Left cardiac atrium (tissue), 4 donors: ENCODE data around the gene NDEL1. TPM values are rescaled to one million over a fixed set of nuclear protein-coding genes. Genes with fewer than 3 reads are reported as not detected.
"Not testable (repeated sequence)": the region's sequence is repeated elsewhere in the genome, so short reads cannot be mapped to it uniquely, and the experiment has no call there.

Experiments used
- ATAC-seq, 2 donors: fragments of 200-7000 bp; cut with Tn5 transposase; one replicate each; pipeline ENCODE4 v1.9.1; 2020; ENCODE audit warnings: mild to moderate bottlenecking in 2 of 2, moderate library complexity in 2 of 2
- DNase-seq: peaks from one replicate; pipeline ENCODE4 v3.0.0-alpha.2; 2020
- intact Hi-C, 2 donors: fragments of 100-400 bp; cut with DNase I; formaldehyde crosslinking; loops; one replicate each; pipeline versions ENCODE4 v1.14.1 to v1.15.1; 2022 to 2023
- long read RNA-seq: library from polyadenylated mRNA; unstranded; transcript quantifications from one replicate; pipeline ENCODE4 v2.0.0, GENCODE V29; 2021
- total RNA-seq, 2 donors: library from RNA; stranded (reverse); fragmentation: NEBNext Ultra II Directional; extraction: Animal tissue kit (Norgen Biotek cat#: 25700); gene quantifications; one replicate each; pipeline ENCODE4 v1.2.1, GENCODE V29; 2021
- donor health status: DM: no; HTN: yes; CAD: no.
- donor health status: DM: no; HTN: yes; CAD: no; lungs with severe emphysema.
- donor health status: DM: yes; HTN: yes; CAD: no.
- donor health status: Dilated cardiomyopathy.

NDEL1 gene, protein sequence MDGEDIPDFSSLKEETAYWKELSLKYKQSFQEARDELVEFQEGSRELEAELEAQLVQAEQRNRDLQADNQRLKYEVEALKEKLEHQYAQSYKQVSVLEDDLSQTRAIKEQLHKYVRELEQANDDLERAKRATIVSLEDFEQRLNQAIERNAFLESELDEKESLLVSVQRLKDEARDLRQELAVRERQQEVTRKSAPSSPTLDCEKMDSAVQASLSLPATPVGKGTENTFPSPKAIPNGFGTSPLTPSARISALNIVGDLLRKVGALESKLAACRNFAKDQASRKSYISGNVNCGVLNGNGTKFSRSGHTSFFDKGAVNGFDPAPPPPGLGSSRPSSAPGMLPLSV
- 10 to 100 TPM; 27.8 to 48.8 TPM for total RNA-seq
- long read RNA-seq, transcript NDEL1-203 (10 exons, 1,858 nt): major isoform, 20 of 39 reads
- long read RNA-seq, transcript NDEL1-204 (1 exons, 3,927 nt): minor isoform, 5 of 39 reads
- long read RNA-seq, partial matches to known transcripts: 4 of 39 reads
- long read RNA-seq, other reads (novel, unspliced or antisense): 7 of 39 reads

DNA sequence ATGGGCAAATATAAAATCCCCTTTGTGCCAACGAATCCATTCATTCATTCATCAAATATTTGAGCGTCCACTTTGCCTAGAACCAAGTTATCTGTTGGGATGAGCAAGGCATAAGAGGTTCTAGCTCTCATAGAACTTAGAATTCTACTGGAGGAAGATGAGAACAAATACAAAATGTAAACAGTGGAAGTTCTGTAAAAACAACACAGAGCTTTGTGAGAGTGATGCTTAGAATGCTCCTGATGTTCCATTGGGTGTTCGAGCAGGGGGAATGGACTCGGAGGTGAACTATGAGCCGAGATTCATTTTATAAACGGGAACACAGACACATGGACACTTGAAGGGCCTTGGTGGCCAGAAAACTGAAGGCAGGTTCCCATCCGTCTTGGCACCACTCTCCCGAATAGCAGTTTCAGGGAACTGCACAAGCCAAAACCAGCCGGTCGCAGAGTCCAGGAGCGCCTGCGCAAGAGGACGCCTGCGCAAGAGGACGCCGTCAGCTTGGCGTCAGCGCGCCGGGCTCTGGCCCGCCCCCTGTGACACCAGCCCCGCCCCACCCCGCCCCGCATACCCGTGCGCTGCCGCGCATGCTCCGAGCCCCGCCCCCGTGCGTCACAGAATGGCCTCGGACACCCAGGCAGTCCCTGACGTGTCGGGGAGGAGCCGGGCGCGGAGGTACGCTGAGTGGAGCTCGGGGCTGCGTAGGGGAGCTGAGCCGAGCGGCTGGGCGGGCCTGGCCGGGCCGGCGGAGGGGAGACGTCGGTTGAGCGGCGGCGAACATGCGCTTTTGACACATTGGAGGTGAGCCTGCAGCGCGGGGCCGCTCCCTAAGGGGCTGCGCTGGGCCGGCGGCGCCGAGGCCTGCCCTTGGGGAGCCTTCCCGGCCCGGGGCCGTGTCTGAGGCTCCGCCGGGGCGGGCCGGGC lies at the start of gene NDEL1:
Gene NDEL1, plus strand, starts transcription at position 640 of the 924 bp plus-strand sequence. CDS start 8,388 bp downstream, outside the sequence.
- ATAC-seq: peak; percentile 97 to 98
- intact Hi-C loops: no loop called here
- peak; percentile 100 for DNase-seq

DNA sequence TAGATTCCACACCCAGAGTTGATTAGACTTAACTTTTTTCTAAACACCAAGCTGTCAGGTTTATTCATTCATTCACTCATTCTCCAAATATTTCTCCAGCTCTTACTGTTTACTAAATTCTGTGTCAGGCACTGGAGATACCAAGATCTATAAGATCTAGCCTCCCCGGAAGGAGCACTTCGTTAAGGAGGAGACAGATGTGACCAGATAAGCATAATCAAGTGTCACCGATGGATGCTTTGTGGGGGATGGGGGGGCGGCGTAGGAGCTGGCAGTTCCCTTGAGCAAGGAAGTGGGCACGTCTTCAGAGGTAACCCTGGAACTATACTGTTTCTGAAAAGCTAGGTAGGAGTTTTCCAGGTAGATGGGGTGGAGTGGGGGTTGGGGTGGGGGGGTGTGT lies 48.8 kb upstream of the NDEL1 start:
- intact Hi-C loops: no loop called here
- ATAC-seq (no peak), DNase-seq (no peak)

DNA sequence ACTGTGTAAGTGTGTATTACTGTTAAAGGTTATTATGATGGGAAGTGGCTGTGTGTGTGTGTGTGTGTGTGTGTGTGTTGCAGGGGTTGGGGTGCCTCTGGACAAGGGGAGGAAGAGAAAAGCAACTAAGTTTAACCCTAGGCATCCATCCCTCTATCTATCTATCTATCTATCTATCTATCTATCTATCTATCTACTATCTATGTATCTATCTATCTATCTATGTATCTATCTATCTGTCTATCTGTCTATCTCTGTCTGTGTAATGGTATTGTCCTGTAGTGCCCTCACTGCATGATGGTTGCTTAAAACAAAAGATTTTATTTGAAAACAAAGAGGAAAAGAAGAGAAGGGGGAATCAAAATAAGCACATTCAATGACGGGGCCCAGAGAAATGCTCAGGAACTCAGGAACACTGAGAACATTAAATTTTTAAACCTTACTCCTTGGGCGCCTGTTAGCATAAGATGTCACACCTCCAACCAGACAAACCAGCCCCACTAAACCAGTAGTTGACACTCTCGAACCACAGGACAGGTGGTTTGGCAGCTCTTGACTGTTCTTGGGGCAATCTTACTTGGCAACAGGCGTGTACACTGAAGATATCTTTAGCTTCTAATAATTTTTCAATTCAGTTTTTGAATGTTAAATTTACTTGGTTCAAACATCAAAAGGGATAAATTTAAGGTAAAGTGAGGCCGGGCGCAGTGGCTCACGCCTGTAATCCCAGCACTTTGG lies 47.6 kb upstream of the NDEL1 start:
- no peak for DNase-seq
- no peak for ATAC-seq
- intact Hi-C loops: no loop called here

DNA sequence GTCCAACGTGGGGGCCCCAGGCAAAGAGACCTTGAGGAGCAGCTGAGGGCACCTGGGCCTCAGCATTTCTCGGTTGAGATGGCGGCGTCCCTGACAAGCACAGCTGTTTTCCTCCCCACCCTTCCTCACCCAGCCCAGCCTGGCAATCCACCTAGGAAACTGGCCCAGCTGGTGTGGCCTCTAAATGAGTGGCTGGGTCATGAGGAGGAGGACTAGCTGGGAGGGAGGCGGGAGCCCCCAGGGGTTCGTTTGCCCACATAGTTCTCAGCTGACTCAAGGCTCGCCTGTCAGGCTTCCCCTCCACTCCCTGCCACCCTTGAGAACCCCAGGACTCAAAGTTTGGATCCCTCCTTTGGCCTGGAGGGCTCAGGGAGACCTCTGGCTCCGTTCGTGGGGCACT lies 44.0 kb upstream of the NDEL1 start:
- no peak for ATAC-seq
- no peak for DNase-seq
- intact Hi-C loops: no loop called here

DNA sequence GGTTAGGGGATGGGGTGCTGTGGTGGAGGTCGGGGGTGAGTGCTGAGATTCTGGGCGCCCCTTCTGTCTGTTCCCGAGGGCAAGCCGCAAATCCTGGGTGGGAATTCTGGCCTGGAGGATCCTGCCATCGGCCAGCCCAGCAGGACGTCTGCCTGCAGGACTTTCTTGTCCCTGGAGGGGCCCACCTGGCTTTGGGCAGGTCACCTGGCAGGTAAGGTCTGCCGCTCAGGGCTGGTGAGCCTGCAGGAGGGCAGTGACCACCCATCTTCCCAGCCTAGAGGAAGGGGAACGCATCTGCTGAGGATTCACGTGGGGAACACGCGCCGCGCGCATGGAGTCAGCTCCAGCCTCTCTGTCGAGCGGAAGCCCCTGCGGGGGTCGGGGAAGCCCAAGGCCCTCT lies 43.4 kb upstream of the NDEL1 start:
- intact Hi-C loops: no loop called here
- ATAC-seq (peak in 1 of 2 donors; percentile 18), DNase-seq (no peak)

DNA sequence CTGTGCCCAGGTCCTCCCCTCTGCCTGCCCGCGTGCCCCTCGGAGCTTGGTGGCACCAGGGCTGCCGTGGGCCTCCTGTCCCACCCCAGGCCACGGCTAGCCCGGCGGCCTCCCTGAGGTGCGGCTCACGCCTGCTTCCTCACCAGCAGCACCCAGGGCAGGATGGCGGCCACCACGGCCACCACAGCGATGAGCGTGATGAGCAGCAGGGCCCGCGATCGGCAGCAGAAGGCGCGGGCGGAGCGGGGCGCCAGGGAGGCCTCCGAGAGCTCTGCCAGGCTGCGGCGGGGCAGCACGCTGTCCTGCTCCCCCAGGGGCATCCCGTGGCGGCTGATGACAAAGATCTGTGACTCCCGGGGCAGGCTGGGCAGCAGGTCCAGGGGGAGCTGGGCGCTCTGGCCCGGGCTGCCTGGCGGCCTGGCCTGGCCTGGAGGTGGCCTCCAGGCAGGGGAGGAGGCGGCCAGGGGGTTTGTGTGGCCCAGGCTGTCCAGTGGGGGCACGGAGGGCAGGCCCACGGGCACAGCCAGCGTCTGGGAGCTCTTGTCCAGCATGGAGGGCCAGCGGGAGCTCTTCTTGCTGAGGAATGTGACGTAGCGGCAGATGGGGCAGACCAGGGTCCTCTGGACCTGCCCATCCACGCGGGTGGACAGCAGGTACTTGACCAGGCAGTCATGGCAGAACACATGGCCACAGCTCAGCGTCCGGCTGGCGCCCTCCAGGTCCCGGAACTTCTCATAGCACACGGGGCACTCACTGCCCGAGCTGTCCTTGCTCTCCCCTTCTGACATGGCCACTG lies 42.8 kb upstream of the NDEL1 start:
- no peak for DNase-seq
- intact Hi-C loops: no loop called here
- peak in 1 of 2 donors; percentile 23 for ATAC-seq

DNA sequence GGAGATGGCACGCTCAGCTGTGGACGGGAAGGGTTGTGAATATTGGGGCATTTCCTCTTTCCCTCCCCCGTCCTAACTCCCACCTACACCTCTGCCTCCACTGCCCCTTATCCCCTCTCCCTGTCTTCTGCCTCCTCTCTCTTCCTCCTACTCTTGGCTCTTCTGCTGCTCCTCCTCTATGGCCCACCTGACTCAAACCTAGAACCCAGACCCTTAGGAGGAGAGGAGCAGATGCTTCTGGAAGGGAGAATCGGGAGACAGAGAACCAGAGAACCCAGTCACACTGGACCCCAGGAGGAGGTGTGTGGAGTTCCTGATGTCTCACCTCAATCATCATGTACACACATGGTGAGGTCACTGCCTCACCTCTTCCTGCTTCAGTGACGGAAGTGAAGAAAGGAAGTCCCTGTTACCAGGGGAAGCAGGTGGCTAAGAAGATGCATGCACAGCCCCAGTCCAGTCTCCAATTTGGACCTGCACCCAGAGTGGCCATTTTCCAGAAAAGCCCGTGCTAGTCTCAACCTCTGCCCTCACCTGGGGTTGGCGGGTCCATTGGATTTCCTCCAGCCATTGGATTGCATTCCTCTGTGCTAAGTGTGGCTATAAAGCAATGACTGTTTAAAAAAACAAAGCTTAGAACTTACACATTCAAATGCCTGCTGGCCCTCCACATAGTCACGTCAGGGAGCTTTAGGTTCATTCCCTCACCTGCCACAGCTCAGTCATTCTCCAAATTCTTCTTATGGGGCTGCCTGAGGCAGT lies 42.0 kb upstream of the NDEL1 start:
- intact Hi-C loops: no loop called here
- peak in 1 of 2 donors; percentile 13 for ATAC-seq

DNA sequence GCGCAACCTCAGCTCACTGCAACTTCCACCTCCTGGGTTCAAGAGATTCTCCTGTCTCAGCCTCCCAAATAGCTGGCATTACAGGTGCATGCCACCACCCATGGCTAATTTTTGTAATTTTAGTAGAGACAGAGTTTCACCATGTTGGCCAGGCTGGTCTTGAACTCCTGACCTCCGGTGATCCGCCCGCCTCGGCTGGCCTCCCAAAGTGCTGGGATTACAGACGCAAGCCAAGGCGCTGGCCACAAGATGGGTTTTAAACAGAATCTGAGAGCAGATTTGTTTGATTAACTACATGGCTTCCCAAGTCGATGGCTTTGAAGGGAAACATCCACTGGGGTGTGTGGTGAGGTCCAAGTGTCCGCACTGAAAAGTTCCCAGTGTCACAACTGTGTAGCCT lies 41.2 kb upstream of the NDEL1 start:
- ATAC-seq, intact Hi-C loops, DNase-seq: not testable (repeated sequence)

More for the DNA sequence above, 42.0 kb upstream of the NDEL1 start:
- no peak for DNase-seq

DNA sequence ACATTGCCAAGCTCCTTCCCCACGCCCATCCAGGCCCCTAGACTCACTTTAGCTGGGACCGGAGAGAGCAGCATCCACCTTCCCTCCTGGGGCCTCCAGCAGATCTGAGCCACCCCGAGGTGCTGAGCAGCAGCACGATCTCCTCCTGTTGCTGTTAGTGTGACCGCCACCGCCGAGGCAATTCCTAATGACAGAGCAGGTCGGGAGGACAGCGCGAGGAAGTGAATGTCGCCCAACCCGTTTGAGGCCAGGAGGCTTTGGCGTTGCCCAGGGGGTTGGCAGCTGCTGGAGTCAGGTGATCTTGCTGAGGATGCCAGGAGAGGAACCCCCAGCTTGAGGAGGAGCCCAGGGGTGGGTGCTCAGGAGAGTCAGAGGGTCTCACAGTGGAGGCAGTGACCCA lies 38.0 kb upstream of the NDEL1 start, which contains the start of gene RNF222:
Gene RNF222, minus strand, starts transcription at position 192 of the 400 bp plus-strand sequence. CDS start 4,366 bp downstream, outside the sequence.
- ATAC-seq: no peak
- intact Hi-C loops: no loop called here
- no peak for DNase-seq

DNA sequence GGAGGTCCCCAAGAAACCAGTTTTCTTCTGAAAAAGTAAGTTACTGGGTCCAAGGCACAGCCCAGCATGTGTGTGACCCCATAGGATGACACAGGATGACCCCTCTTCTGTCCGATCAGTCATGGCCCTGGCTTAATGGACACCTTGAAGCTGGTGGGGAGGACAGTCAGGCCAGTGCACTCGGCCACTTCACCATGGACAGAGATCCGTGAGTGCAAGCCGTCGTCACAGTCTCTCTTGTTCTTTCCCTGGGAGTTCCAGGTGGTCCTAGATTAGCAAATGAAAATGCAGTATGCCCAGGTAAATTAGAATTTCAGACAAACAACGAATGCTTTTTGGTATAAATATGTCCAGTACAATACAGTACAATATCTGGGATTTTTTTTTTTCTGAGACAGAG lies 36.7 kb upstream of the NDEL1 start:
- intact Hi-C loops: no loop called here
- ATAC-seq: no peak

DNA sequence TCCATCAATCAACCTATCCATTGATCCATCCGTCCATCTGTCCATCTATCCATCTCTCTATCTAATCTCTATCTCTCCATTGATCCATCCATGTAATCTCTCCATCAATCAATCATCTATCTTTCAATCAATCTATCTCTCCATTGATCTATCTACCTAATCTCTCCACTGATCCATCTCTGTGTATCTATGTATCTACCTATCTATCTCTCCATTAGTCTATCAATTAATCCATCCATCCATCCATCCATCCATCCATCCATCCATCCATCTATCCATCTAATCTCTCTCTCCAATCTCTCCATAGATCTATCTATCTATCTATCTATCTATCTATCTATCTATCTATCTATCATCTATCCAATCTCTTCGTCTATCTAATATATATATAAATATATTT lies 34.6 kb upstream of the NDEL1 start:
- ATAC-seq (no peak), DNase-seq (no peak)
- intact Hi-C loops: no loop called here

More for the DNA sequence above, 36.7 kb upstream of the NDEL1 start:
- no peak for DNase-seq

DNA sequence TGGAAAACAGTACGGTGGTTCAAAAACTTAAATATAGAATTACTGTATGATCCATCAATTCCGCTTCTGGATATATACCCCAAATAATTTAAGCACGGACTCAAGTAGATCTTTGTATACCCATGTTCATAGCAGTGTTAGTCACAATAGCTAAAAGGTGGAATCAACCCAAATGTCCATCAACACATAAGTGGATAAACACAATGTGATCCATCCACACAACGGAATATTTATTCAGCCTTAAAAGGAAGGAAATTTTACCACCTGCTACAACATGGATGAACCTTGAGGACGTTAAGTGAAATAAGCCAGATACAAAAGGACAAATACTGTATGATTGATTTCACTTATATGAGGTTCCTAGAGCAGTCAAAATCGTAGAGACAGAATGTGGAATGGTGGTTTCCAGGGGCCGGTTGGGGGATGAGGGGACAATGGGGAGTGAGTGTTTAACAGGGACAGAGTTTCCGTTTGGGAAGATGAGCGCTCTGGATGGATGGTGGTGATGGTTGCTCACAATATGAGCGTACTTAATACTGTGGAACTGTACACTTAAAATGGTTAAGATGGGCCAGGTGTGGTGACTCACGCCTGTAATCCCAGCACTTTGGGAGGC lies 32.7 kb upstream of the NDEL1 start:
- no peak for ATAC-seq
- intact Hi-C loops: no loop called here
- no peak for DNase-seq

DNA sequence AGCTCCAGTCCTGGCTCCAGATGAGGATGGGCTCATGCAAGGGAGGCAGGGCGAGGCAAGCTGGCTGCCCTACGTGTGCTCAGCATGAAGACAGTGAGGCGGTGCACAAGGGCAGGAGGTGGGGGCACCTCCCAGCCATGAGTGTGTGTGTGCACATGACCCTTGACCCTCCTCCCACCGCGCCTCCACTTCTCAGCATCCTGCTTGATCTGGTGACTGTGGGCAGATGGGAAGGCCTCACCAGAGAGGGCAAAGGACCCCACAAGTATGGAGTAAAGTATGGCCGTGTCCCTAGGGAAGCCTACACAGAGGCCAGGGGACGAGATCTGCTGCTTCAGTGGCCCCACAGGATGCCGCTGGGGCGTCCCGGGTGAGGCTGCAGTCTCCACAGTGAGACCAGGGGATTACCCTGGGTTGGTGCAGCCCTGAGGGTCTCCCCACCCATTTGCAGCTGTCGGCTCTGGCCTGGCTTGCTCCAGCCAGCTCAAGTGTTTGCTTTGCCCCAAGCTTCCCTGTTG lies 30.1 kb upstream of the NDEL1 start:
- ATAC-seq (no peak), DNase-seq (no peak)
- intact Hi-C loops: no loop called here

DNA sequence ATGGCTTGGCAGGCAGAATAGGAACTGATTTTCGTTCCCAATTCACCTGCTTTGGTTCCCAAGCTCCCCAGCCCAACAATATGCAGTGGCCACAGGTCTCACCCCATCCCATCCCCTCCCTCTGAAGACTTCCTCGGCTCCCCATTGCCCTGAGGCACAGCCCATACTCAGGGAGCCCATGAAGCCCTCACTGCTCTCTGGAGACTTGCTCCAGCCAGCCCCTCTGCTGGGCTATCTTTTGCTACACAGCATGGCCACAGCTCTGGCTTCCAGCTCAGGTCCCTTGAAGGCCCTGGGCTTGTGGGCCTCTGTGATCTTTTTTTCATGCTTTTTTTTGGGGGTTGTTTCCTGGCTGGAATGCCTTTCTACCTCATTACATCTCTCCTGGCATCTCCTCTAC lies 29.5 kb upstream of the NDEL1 start:
- intact Hi-C loops: no loop called here
- ATAC-seq: no peak

DNA sequence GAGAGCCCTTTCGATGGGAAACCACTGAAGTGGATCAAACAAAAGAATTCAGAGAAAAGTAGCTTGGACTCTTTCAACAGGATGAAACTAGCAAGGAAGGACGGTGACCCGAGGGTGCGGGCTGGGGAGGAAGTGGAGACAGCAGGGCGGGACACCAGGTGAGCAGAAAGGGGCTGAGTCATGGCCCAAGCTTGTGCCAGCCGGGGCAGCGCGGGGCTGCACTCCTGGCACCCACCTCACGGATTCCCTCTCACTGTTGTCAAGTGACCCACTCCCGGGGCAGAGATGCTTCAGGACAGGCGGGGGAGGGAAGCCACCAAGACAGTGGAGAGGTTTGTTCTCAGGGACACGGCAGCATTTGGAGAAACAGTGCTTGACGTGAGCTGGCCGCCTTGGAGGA lies 27.3 kb upstream of the NDEL1 start:
- intact Hi-C loops: no loop called here
- no peak for ATAC-seq
- no peak for DNase-seq

More for the DNA sequence above, 29.5 kb upstream of the NDEL1 start:
- DNase-seq: no peak

DNA sequence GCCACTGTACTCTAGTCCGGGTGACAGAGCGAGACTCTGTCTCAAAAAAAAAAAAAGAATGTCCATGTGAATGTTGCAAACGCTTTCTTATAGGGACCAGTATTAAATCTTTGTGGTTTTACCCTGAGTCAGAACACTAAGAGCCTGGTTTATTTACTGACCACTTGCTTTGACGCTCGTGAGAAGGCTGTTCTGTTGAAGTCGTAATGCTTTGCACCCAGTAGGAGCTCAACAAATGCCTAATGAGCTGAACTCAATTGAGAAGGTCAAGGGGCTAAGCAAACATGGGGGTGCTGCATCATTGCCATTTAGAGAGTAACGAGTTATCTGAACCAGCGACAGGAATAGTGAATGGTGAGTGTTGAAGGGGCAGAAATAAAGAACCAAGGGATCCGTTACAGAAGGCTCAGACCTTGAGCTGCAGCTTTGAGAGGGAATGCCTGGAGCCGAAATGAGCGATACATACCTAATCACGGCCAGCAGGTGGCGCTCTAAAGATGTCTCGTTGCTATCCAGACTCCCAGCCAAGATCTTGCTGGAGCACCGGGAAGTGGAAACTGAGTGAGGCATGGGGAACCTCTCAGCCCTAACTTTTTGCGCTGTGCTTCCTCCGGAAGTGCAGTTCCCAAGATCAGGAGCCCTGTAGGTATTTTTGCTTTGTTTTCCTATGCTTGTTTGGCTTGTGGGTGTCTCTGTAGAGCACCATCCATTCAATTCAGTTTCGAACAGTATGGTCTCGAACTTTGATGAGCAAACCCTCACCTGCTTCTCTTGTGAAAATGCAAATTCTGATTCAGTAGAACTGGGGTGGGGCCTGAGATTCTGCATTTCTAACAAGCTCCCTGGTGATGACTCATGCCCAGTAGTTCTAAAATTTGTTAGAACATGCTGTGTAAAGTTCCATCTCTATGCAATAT lies 25.5 kb upstream of the NDEL1 start:
- DNase-seq (peak; percentile 88), ATAC-seq (peak; percentile 93 to 94)
- intact Hi-C loops: loop anchor here (2.0 to 10.0 kb wide), 4 partner anchors 335 to 377 kb away; partner anchors contain the start of gene CCDC42 (in 1 of the 2)
